Muscle of back (tissue), 11 donors: ENCODE measurements around the gene FGF11. TPM values are rescaled to one million over a fixed set of nuclear protein-coding genes. Genes with fewer than 3 reads are reported as not detected.

ENCODE experiments used
- DNase-seq, 3 donors: peaks; one replicate each; pipeline versions ENCODE4 v3.0.0 to v3.0.0-alpha.2; 2013
- polyA plus RNA-seq, 10 donors: library from polyadenylated mRNA; unstranded; fragments of 120-200 nt; gene quantifications; one replicate each; pipeline ENCODE4 v1.2.1, GENCODE V29; 2013; ENCODE audit not compliant: insufficient read length in 10 of 10

Gene FGF11
- polyA plus RNA-seq, 10 donors = 1.3 to 5.1 (median 3.1) TPM

DNA sequence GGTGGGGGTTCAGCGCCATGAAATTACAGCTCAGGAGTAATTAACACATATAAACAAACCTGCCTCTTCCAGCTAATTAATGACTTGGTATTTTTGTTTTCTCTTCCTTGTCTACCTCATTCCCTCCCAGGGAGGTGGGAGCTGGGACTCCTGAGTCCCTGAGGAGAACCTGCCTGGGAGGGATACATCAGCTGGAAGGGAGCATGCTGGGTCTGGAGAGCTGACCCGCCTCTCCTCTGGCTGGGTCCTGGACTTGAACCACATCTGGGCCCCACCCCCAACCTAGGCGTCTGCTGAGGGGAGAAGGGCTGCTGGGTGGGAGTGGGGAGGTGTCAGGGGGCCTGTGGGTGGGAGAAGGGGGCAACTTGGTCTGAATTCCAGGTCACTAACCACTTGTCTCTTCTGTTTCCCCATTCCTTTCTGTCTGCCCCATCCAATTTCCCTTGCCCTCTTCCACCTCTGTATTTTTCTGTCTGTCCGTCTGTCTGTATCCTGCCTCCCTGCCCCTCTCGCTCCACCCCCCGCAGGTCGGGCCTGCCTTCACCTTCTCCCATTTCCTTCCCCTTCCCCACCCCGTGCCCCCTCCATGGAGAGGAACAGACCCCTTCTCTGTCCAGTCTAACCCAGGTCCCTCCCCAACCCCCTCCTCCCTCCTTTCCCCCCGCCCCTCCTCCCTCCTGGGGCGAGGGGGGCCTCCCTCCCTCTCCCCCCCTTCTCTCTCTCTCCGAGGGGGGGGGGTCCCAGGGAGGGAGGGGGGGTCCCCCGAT, 31.6 kb upstream of the FGF11 start, which contains the start of gene NLGN2:
NLGN2 (plus strand) TSS at position 361 of the 767 bp plus-strand sequence. CDS start 411 bp downstream, outside the sequence.
- no peak for DNase-seq

GRCh38 chr17:7408252-7408727, 31.0 kb upstream of the FGF11 start:
- no peak for DNase-seq

DNA sequence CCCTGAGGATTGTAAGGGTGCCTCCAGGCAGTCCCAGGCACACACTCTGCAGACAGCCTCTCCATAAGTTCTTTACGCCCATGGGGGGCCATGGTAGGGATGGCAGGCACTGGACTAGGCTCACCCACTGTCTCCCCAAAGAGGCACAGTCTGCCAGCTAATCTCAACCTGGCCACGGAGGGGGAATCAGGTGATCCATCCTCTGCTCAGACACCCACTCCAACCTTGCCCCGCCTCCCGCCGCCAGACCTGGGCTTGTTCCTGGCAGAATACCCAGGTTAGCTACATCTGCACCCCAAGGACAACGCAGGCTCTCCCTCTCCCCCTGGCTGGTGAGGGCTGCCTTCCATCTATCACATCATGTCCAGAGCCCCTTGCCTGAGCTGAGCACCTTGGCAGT, 30.4 kb upstream of the FGF11 start:
- no peak for DNase-seq

- no peak for DNase-seq
These were observed 29.6 kb upstream of the FGF11 start for GRCh38 chr17:7409716-7410115.

DNA sequence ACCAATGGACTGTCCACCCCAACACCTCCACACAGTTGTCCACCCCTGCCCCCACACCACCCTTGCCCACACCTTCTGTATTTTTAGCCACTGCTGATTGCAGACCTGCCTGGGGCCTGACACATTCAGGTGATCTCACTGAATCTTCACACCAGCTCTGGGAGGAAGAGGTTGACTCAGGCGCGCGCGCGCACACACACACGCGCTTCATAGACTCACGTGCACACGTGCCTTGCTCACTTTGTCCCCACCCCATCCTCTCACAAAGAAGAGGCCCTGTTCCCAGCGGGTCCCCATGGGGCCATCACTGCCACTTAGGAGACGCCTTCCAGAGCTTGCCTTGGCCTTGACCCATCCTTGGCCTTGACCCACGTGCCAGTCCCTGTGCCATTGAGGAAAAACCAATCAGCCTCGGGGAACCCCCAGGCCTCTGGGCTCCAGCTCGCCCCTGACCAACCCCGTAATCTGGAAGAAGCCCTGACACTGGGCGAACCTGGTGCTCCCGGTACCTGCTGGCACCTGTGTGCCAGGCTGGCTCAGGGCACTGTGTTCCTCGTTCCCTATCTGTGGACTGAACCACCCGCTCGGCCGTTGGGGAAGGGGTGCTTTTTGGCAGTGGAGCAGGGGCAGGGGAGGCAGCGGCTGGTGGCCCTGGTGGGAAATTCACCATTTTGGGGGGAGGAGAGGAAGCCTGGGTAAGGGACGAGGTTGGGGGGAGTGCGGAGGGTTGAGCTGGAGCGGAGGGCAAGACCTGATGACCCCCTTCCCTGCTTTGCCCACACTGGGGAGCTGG, 28.5 kb upstream of the FGF11 start:
- no peak for DNase-seq

DNA sequence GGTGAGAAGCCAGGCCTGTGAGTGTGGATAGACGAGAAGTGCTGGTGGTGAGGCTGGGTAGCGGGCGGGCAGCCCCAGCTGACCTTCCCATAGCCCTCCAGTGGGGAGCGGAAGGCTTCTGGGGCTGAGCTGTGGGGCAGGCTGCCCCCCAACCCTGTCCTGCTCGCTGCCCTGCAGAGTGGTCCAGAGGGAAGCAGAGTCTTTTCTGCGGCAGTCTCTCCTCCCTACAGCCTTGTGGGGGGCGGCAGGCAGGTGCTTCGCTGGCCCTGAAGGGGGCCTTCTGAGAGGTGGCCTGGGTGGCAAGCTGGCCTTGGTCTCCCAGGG, 27.9 kb upstream of the FGF11 start:
- no peak for DNase-seq

DNA sequence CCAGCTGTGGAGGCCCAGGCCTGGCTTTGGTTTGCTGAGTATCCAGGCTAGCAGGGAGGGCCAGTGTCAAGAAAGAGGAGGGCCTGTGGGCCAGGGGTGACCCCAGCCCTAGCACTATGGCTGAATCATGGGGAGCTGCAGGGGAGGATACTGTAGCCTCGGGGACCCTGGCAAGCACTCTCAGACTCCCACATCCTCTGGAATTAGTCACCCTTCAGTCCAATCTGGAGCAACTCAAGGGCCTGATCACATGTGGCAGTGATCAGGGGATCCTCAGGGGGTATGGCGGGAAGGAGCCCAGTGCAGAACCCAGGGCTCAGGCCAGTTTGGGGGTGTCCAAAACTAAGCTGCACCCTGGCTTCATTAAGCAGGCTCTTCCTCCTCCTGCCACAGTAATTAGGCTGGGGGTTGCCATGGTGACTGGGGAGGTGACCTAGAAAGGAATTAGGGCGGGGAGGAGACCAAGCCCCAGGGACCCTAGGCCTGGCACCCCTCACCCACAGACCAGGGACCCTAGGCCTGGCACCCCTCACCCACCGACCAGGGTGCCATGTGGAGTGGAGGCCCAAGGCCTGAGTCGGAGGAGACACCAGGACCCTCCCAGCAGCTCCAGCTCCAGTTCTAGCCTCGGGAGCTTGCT, 25.8 kb upstream of the FGF11 start:
- no peak for DNase-seq

DNA sequence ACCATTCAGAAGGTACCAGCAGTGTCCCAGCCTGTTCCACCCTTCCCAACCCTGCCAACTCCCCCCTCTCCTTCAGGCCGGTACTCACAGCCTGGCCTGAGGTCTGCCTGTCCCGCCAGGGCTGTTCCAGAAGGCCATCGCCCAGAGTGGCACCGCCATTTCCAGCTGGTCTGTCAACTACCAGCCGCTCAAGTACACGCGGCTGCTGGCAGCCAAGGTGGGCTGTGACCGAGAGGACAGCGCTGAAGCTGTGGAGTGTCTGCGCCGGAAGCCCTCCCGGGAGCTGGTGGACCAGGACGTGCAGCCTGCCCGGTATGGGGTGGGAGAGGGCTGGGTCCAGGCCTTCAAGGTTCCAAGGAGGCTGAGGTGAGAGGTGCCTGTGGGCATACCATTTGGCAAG, 24.5 kb upstream of the FGF11 start:
- no peak for DNase-seq

DNA sequence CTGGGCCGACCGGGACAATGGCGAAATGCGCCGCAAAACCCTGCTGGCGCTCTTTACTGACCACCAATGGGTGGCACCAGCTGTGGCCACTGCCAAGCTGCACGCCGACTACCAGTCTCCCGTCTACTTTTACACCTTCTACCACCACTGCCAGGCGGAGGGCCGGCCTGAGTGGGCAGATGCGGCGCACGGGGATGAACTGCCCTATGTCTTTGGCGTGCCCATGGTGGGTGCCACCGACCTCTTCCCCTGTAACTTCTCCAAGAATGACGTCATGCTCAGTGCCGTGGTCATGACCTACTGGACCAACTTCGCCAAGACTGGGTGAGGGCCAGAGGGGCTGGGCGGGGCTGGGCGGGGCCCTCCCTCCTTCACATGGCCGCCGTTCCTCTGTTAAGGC, 23.5 kb upstream of the FGF11 start:
- DNase-seq = no peak

DNA sequence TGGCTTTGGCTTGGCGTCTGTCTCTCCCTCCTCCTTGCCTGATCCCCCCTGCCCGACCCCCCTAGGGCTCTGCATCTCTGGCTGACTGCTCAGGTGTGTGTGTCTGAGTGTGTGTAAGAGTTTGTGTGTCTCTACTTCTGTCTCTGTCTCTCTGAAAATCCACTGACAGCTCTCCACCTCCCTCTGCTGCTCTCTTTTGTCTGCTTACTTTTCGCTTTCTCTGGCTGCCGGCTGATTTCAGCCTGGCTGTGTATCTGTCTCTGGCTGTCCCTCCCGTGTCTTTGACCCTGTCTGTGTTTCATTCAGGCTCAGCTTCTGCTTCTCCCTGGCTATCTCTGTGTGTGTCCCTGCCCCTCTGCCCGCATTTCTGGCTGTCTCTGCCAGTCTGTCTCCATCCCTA, 23.0 kb upstream of the FGF11 start:
- no peak for DNase-seq

DNA sequence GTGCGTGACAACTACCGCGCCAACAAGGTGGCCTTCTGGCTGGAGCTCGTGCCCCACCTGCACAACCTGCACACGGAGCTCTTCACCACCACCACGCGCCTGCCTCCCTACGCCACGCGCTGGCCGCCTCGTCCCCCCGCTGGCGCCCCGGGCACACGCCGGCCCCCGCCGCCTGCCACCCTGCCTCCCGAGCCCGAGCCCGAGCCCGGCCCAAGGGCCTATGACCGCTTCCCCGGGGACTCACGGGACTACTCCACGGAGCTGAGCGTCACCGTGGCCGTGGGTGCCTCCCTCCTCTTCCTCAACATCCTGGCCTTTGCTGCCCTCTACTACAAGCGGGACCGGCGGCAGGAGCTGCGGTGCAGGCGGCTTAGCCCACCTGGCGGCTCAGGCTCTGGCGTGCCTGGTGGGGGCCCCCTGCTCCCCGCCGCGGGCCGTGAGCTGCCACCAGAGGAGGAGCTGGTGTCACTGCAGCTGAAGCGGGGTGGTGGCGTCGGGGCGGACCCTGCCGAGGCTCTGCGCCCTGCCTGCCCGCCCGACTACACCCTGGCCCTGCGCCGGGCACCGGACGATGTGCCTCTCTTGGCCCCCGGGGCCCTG, 22.2 kb upstream of the FGF11 start:
- DNase-seq = no peak

- no peak for DNase-seq
These were observed 20.7 kb upstream of the FGF11 start for GRCh38 chr17:7418472-7419152.

GRCh38 chr17:7419819-7420610, 19.3 kb upstream of the FGF11 start, which contains the start of gene SPEM1:
TSS of gene SPEM1 (plus strand) at chr17:7420324. CDS start at chr17:7420385, 61 bp downstream.
- DNase-seq = no peak

DNA sequence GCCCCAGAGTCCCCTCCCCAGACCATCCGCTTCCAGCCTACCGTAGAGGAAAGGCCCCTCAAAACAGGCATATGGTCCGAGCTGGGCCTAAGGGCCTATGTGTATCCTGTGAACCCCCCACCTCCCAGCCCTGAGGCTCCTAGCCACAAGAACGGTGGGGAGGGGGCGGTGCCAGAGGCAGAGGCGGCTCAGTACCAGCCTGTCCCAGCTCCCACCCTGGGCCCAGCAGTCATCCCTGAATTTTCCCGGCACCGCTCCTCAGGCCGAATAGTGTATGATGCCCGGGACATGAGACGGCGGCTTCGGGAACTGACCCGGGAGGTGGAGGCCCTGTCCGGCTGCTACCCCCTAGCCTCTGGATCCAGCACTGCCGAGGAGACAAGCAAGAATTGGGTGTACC, 18.1 kb upstream of the FGF11 start:
- no peak for DNase-seq

GRCh38 chr17:7423679-7424078, 15.6 kb upstream of the FGF11 start:
- no peak for DNase-seq

- DNase-seq = no peak
These were observed 14.0 kb upstream of the FGF11 start, which contains the start of gene SPEM2 for GRCh38 chr17:7425316-7425715. TSS of gene SPEM2 (plus strand) at chr17:7425616. CDS start at chr17:7425689, 73 bp downstream.

- no peak for DNase-seq
These were observed 13.6 kb upstream of the FGF11 start for GRCh38 chr17:7425756-7426155.

GRCh38 chr17:7426203-7426863, 13.0 kb upstream of the FGF11 start:
- no peak for DNase-seq

- no peak for DNase-seq
These were observed 12.3 kb upstream of the FGF11 start for GRCh38 chr17:7426896-7427489.

DNA sequence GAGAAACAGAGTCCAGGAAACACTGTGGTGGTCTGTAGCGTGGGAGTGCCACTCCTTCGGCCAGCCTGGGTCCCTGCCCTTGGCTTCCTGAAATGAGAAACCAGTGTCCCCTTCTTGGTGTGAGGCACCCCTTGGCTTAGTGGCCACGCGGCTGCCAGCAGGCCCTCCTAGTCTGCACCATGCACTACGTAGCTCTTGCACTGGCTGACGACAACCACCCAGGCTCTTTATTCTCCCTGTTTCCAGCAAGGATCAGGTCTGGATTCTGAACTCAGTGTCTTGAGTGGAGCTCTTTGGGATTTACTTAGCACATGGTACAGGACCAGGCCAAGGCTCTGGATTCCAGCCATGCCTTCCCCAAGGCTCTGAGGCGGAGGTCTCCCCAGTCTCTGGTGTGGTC, 11.8 kb upstream of the FGF11 start:
- DNase-seq = no peak
